ENCODE measurements around the gene PUSL1.

PUSL1 gene

GRCh38 chr1:1332774-1333480 lies 24.5 kb downstream of the PUSL1 start:
- H3K4me1 ChIP-seq: no peaks in the 10 kb centered on the region
- H3K36me3 ChIP-seq: peaks cover 16% of the 10 kb centered on the region
- TF ChIP-seq, protein P1, sequence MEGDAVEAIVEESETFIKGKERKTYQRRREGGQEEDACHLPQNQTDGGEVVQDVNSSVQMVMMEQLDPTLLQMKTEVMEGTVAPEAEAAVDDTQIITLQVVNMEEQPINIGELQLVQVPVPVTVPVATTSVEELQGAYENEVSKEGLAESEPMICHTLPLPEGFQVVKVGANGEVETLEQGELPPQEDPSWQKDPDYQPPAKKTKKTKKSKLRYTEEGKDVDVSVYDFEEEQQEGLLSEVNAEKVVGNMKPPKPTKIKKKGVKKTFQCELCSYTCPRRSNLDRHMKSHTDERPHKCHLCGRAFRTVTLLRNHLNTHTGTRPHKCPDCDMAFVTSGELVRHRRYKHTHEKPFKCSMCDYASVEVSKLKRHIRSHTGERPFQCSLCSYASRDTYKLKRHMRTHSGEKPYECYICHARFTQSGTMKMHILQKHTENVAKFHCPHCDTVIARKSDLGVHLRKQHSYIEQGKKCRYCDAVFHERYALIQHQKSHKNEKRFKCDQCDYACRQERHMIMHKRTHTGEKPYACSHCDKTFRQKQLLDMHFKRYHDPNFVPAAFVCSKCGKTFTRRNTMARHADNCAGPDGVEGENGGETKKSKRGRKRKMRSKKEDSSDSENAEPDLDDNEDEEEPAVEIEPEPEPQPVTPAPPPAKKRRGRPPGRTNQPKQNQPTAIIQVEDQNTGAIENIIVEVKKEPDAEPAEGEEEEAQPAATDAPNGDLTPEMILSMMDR (IDR thresholded peaks at IDR 0.05; ENCODE audit: low read depth, low read length): no peak
- H3K9me3 ChIP-seq: no peaks in the 10 kb centered on the region
- no peak overlapping the region for H3K4me3 ChIP-seq (ENCODE audit: low read depth, low read length)
- no peak for DNase-seq
- peaks cover 19% of the 10 kb centered on the region for H3K27me3 ChIP-seq

DNA sequence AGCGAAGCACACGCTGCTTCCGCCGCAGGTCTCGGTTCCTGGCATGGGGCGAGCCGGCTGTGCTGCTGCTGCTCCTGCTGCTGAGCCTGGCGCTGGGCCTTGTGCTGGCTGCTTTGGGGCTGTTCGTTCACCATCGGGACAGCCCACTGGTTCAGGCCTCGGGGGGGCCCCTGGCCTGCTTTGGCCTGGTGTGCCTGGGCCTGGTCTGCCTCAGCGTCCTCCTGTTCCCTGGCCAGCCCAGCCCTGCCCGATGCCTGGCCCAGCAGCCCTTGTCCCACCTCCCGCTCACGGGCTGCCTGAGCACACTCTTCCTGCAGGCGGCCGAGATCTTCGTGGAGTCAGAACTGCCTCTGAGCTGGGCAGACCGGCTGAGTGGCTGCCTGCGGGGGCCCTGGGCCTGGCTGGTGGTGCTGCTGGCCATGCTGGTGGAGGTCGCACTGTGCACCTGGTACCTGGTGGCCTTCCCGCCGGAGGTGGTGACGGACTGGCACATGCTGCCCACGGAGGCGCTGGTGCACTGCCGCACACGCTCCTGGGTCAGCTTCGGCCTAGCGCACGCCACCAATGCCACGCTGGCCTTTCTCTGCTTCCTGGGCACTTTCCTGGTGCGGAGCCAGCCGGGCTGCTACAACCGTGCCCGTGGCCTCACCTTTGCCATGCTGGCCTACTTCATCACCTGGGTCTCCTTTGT lies 25.3 kb downstream of the PUSL1 start:
- TF ChIP-seq, protein P1 (IDR thresholded peaks at IDR 0.05; ENCODE audit: low read depth, low read length): no peak
- DNase-seq: no peak
- Histone ChIP-seq H3K4me1 (no peaks in the 10 kb centered on the region), H3K36me3 (peaks cover 21% of the 10 kb centered on the region), H3K27me3 (peaks cover 19% of the 10 kb centered on the region), H3K9me3 (no peaks in the 10 kb centered on the region), H3K4me3 (ENCODE audit: low read depth, low read length) (no peak overlapping the region)

GRCh38 chr1:1334835-1335234 lies 26.4 kb downstream of the PUSL1 start:
- H3K9me3 ChIP-seq: no peaks in the 10 kb centered on the region
- no peak overlapping the region for H3K4me3 ChIP-seq (ENCODE audit: low read depth, low read length)
- DNase-seq: no peak
- H3K36me3 ChIP-seq: peaks cover 29% of the 10 kb centered on the region
- TF ChIP-seq, protein P1 (IDR thresholded peaks at IDR 0.05; ENCODE audit: low read depth, low read length): no peak
- H3K27me3 ChIP-seq: peaks cover 19% of the 10 kb centered on the region
- no peaks in the 10 kb centered on the region for H3K4me1 ChIP-seq

DNA sequence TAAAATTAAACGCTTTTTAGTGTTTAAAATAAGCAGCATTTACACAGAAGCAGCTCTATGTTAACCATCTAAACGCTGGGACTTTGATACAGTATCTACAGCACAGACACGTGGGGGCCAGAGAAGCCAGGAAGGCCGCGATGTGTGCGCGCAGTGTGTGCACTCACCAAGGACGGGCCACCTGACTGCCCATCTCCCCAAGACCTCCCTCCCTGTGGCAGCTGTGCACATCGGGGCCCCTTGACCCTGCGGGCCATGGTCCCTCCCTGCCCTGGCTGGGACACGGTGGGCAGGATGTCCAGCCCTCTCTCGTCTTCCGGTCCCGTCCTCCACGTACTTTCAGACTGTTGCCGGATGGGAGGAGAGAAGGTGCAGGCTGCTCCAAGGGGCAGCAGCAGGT lies 26.9 kb downstream of the PUSL1 start:
- no peaks in the 10 kb centered on the region for H3K4me1 ChIP-seq
- H3K27me3 ChIP-seq: peaks cover 19% of the 10 kb centered on the region
- no peak for DNase-seq
- H3K4me3 ChIP-seq (ENCODE audit: low read depth, low read length): no peak overlapping the region
- H3K9me3 ChIP-seq: no peaks in the 10 kb centered on the region
- H3K36me3 ChIP-seq: peaks cover 32% of the 10 kb centered on the region
- TF ChIP-seq, protein P1 (IDR thresholded peaks at IDR 0.05; ENCODE audit: low read depth, low read length): no peak

GRCh38 chr1:1335792-1336248 lies 27.4 kb downstream of the PUSL1 start:
- Histone ChIP-seq H3K9me3 (no peaks in the 10 kb centered on the region), H3K36me3 (peaks cover 36% of the 10 kb centered on the region), H3K27me3 (peaks cover 16% of the 10 kb centered on the region), H3K4me3 (ENCODE audit: low read depth, low read length) (no peak overlapping the region), H3K4me1 (no peaks in the 10 kb centered on the region)
- no peak for DNase-seq
- TF ChIP-seq, protein P1 (IDR thresholded peaks at IDR 0.05; ENCODE audit: low read depth, low read length): no peak

DNA sequence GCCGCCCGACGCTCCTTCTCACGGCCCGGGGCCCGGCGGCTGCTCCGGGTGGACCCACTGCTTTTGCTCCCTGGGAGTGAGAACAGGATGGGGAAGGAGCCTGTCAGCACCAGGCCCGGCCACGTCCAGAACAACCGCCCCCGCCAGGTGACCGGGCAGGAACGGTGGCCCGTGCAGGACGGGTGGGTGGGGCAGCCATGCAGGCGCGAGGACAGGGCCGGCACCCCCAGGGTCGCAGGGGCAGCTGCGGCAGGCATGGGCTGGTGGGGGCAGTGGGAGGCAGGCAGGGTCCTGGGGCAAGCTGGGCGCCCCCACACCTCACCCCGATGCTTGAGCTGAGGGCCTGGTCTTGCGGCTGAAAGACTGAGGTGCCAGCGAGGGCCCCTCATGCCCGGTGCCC lies 28.0 kb downstream of the PUSL1 start:
- H3K4me1 ChIP-seq: no peaks in the 10 kb centered on the region
- H3K27me3 ChIP-seq: peaks cover 9% of the 10 kb centered on the region
- H3K9me3 ChIP-seq: no peaks in the 10 kb centered on the region
- H3K36me3 ChIP-seq: peaks cover 42% of the 10 kb centered on the region
- TF ChIP-seq, protein P1 (IDR thresholded peaks at IDR 0.05; ENCODE audit: low read depth, low read length): no peak
- H3K4me3 ChIP-seq (ENCODE audit: low read depth, low read length): no peak overlapping the region
- DNase-seq: no peak

Measured in BE2C (cell line).